IPS-NIHi11 (cell line): ENCODE data around the gene CCDC116.
"Not testable (repeated sequence)": the region's sequence is repeated elsewhere in the genome, so short reads cannot be mapped to it uniquely, and the experiment has no call there.

Experiments used
- DNase-seq: peaks from one replicate; pipeline ENCODE4 v3.0.0; 2012; ENCODE audit warnings: mixed read lengths, low spot score

The CCDC116 gene

DNA sequence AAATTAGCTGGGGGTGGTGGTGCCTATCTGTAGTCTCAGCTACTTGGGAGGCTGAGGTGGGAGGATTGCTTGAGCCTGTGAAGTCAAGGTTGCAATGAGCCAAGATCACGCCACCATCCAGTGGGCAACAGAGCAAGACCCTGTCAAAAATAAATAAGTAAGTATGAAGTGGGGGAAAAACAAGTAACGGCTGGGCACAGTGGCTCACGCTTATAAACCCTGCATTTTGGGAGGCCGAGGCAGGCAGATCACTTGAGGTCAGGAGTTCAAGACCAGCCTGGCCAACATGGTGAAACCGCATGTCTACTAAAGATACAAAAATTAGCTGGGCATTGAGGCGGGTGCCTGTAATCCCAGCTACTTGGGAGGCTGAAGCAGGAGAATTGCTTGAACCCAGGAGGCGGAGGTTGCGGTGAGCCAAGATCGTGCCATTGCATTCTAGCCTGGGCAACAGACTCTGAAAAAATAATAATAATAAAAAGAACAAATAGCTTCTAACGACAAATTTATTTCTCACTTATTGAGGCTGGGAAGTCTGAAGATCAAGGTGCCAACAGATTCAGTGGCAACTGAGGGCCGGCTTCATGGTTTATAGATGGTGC, 22.9 kb upstream of the CCDC116 start:
- DNase-seq = not testable (repeated sequence)

DNA sequence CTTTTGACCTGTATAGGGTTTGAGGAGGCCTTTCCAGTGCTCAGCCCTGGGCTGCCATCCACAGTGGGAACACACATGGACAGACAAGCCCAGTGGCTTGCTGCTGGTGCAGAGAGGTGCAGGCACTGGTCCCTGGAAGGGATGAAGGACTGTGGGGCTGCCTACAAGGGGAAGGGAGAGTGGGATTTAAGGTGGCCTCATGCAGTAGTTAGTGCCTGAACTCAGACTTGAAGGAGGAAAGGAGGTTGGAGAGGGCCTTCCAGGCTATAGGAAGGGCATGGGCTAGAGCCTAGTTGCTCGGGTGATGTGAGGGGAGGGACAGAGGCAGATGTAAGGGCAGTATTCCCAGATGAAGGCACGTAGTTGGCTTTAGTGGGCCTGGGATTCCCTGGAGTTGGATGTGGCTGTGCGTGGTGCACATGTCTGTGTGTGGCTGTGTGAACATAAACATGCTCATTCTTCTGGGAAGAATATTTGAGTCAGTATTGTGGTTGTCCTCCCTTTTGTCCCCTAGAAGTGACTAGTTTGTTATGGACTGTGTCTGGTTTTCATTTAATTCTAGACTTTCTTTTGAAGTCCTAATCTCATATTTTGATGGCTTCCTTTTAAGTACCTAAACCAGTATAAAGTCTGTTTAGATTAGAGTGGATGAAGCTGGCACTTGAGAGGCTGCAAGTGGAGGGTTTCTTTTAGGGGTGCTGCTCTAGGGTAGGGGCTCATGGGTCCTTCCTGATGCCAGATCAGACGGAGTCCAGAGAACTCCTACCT, 21.2 kb upstream of the CCDC116 start:
- no peak for DNase-seq

DNA sequence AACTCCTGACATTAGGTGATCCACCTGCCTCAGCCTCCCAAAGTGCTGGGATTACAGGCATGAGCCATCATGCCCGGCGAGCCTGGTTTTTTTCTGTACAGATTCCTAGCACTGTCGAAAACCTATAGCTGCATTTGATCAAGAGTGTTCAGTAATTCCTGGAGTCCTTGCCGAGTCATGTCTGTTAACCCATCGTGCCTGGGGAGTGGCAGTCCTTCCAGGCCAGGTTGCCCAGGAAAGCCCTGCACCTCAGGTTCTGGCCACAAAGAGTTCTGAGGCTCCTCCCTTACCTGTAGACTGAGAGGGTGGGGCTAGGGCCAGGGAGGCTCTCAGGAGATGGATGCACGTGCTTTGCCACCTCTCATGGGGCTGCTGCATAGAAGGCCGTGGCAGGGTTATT, 19.7 kb upstream of the CCDC116 start:
- no peak for DNase-seq

DNA sequence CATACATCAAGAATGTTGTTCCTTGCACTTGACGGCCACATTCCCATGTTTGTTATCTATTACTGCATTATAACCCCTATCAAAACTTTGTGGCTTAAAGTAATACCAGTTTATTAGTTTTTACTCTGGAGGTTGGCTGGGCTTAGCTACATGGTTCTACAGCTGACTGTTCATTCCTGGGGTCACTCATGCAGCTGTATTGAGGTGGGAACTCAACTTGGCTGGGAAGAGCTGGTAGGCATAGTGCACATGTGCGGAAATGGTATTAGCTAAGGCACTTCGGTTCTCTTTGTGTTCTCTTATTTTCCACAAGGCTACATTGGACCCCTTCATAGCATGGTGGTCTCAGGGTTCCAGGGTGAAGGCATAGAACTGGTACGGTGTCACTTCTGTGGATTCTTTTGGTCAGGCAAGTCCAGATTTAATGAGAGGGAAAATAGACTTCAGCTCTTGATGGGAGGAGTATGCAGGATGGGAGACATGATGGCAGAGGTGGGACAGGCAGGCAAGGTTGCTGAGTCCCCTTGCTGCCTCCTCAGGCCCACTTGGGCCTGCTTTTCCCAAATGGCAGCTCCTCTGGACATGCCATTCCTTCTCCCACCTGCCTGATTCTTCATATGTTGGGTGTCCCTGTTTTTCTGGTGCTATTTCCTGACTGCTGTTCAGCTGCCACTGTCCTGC, 18.9 kb upstream of the CCDC116 start:
- no peak for DNase-seq

DNA sequence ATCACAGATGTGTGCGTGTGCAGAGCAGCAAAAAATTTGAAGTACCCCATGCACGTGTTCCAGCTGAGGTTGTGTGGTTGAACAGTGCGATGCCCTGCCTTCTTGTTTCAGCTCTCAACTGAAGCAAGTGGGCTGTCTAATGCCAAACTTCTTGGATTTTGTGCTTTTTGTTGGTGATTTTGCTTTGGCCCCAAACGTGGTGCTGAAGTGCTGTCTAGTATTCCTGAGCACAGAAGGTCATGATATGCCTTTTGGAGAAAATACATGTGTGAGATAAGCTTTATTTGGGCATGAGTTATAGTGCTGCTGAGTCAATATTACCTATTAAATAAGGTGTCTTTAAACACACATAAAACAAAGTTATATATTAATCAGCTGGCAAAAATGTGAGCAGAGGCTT, 16.8 kb upstream of the CCDC116 start:
- no peak for DNase-seq

DNA sequence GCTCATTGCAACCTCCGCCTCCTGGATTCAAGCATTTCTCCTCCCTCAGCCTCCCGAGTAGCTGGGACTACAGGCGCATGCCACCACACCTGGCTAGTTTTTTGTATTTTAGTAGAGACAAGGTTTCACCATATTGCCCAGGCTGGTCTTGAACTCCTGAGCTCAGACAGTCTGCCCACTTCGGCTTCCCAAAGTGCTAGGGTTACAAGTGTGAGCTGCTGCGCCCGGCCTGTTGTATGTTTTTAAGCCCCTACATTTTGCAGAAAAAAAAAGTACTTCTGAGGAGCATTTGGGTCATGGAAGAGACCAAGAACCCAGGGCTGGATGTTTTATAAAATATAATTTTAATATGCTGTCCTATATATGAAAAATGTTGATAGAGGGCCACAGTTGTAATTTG, 15.2 kb upstream of the CCDC116 start:
- DNase-seq = not testable (repeated sequence)

DNA sequence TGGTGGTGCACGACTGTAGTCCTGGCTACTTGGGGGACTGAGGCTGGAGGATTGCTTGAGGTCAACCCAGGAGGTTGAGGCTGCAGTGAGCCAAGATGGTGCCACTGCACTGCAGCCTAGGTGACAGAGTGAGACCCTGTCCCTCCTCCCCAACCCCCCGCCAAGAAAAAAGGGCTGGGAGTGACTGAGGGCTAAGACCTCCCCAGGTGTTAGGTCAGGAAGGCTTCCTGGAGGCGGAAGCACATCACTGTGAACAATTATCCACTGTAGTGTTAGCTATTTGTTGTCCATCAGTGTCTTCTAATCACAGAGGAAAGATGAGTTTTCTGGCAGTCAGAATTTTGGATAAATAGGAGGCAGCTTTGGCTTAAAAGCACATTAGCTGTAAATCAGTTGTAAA, 11.5 kb upstream of the CCDC116 start:
- no peak for DNase-seq

DNA sequence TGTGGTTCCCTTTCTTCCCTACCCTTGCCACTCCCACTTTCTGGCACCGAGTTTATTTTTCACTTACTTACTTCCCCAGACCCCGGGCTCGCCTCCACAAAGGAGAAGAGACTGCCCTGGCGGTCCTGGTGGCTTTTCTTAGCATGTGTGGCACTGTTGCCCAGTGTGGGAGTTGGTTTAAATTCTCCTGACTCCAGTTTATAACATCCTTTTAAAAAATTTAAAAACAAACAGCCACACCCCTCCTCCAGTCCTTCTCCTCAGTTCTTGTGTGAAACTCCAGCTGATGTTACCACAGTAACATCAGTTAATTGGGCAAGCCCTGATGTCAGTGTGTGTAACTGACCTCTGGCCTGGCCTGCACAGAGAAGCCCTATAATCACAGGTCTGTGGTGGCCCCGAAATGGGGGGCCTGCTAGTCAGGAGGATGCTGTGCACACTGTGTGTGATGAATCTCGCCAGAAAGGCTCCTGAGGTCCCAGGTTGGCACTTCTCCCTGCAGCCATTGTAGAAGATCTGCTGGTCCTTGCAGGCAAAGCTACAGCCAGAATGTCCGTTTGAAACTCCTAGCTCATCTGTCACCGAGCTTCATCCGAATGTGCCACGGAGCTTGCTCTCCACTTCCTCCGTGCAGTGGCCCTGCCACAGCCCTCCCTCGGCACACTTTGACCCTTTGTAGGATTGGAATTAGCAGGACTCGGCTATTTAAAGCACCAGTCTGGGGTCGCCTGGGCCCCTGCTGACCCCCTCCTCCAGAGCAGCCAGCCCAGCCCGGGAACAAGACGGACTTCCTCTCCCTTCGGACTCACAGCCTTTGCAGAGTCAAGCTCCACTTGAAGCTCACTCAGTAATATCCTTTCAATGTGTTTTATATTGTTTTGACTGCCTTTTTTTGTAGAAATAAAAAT, 10.3 kb upstream of the CCDC116 start:
- no peak for DNase-seq

DNA sequence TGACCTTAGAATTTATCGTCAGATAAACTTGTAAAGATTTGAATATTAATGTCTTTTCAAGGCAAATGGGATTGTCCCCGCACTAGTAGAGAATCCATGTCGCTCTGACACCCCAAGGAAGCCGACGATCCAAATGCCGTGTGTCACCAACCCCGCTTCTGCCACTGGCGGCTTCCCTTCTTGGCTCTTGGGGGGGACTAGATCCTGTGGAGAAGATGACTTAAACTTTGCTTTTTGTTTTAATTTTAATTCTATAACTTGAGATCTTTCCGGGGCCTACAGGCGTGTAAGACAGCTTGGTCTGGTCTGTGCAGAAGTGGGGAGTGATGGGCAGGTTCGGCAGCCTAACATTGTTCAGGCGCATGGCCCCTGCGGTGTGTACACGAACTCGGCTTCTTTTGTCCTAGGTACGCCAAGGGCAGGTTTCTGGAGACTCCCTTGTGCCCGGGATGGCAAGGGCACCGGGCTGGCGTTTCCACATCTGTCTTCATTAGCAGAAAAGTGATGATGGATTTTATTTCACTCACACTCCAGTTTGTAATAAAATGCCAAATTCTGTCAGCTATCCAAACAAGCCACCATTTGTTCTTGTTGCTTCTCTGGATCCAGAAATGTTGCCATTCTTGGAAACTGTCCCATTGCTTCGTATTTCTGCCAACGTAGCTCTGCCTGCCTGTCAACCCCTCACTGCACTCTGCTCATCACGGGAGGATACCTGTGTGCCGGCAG, 9.5 kb upstream of the CCDC116 start:
- DNase-seq = no peak

DNA sequence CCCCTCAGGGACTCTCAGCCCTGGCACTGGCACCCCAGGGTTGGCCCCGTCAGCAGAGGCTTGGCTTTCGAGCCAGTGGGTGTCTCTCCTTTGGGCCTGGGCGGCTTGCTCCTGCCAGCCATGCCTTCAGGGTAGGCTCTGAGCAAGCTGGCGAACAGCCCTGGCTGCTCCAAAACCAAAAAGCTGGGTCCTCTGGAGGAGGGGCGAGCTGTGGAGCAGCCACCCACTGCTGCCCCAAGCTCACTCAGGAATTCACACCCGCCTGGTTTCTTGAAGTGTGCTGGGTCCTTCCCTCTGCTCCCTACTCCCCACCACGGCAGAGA, 9.0 kb upstream of the CCDC116 start:
- DNase-seq = no peak

DNA sequence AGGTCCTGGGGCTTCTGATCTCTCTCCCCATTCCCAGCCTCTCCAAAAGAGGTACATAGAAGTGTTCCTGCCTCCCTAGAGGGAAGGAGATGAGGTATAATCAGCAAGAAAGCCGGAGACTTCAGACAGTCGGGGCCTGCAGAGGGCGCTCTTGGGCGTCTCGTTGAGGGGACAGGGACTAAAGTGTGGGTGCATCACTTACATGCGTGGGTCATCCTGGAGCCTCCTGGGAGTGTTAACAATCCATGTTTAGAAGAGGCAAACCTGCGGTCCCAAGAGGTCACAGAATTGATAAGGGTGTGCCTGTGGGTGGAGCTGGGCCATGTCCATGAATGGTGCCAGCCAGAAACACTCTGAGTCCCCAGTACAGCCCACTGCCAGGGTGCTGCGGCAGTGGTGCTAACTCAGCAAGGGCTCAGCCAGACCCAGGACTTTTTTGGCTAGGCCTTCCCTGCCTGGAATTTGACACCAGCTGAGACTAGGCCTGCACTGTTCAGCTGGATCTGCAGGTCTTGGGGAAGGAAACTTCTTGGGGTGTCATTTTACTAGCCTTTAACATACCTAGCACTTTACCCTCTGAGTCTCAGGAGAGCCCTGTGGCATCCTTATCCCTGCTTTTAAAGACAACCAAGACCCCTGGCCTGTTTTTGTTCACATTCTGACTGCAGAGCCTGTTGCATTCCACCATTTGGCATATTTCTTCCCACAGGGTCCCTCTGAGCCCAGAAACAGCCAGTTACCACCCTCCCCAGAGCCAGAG, 8.3 kb upstream of the CCDC116 start:
- peak; percentile 54 for DNase-seq

DNA sequence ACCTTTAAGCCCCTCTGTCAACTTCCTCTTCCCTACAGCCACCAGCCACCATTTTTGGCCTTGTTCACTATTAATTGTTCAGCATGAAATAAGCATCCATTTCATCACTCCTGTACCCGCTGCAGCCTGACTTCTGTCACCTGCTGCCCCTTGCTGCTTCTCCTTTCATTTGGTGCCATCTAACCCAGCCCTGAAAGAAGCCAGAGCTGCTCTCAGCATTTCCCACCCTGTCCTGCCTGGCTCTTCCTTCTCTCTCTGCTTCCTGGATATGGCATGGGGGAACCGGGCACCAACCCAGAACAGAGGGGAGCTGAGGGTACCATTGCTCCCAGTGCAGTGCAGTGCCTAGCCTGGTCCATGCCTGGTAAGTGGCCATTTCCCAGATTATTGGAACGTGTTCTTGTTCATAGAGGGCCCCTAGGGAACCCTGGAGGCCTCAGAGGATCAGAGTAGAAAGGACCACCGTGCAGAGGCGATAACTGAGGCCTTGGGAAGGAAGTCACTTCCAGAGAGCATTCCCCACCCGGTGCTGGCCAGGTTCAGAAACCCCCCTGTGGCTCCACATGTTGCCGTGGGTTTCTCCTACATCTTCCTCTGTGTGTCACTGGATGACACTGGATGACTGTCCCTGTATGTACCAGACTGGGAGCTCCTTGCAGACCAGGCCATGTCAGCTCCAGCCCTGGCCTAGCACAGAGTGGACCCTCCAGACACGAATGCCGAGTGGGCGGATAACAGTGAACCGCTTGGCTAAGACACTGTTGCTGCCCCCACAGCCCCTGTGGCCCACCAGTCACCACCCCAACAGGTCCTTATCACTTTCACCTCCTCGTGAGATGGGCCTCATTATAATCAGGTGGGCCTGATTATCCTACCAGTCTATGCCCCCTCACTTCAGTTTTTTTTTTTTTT, 7.4 kb upstream of the CCDC116 start:
- no peak for DNase-seq

DNA sequence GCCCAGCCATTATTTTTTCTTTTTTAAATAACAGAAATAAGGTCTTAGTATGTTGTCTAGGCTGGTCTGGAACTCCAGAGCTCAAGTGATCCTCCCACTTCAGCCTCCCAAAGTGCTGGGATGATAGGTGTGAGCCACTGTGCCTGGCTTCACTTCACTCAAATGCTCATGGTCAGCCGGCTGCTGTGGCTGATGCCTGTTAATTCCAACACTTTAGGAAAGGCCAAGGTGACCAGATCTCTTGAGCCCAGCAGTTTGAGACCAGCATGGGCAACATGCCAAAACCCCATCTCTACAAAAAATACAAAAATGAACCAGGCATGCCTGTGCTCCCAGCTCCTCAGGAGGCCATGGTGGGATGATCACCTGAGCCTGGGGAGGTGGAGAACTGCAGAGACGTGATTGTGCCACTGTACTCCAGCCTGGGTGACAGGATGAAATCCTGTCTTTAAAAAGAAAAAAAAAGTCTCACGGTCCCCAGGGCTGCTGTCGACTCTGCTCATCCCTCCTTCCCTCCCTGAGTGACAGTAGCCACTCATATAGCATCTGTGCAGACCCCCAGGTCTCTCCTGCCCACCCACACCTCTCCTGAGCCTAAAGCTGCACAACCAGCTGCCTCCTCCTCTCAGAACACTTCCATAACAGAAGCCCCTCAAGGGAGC, 6.4 kb upstream of the CCDC116 start:
- DNase-seq = no peak

DNA sequence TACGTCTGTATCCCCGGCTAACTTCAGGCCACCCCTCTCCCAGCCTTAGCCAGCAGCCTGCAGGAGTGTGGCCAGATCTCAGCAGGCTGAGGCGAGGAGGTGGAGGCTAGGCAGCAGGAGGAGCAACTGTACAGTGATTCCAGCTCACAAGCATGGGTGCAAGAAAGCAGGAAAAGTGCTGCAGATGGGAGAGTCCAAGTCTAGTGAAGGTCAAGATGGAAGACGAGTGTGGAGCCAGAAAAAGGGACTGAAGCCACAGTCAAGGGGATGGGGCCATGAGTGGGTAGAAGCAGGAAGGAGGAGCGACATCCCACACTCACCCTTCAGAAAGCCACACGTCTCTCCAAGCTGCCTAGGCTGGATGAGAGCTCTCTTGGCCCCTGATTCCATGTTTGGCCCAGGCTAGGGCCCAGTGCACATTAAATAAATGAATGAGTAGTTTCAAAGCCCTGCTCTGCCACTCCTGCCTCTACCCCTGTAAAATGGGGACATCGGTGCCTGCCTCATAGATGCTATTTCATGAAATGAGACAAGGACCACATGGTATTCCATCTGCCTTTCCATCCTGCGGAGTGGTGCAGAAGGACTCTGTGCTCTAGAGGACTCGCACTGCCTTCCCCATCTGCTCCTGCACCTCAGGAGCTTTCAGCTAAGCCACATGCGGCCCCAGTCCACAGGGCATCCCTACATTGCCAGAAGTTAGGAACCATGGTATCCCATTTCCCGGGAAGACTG, 5.7 kb upstream of the CCDC116 start:
- DNase-seq = no peak

DNA sequence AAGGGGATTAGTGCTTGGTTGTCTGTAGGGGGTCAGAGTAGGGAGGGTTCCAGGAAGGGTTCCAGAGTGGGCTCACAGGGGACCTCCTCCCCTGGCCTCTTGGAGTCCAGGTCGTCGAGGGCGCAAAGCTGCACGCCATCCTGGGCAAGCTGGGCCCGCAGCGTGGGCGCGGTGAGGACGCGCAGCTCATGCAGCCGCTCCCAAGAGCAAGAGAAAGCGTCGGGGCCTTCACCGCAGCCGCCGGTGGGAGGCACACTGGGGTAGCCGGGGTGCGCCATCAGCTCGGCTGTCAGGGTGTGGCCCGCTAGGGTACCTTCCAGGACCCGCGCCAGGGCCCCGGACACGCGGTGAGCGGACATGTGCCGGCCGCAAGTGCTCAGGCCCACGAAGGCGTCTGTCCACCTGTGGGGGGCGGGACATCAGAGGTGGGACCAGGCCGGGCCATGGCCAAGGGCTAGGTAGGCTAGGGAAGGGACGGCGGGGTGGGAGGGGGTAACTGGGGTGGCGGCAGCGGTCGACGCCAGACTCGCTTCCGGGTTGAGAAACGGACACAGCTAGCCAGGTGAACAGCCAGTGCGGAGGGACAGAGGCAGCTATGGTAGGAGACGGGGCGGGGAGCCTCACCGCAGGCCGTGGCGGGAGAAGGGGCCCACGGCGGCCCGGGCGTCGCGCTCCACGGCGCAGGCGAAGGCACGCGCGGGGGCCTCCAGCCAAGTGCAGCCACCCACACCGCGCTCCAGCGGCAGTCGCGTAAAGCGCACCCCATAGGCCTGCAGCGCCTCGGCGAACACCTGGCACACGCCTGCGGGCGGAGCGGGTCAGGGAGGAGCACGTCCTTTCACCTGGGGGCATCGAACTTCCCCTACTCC, 3.9 kb upstream of the CCDC116 start:
- DNase-seq = no peak

DNA sequence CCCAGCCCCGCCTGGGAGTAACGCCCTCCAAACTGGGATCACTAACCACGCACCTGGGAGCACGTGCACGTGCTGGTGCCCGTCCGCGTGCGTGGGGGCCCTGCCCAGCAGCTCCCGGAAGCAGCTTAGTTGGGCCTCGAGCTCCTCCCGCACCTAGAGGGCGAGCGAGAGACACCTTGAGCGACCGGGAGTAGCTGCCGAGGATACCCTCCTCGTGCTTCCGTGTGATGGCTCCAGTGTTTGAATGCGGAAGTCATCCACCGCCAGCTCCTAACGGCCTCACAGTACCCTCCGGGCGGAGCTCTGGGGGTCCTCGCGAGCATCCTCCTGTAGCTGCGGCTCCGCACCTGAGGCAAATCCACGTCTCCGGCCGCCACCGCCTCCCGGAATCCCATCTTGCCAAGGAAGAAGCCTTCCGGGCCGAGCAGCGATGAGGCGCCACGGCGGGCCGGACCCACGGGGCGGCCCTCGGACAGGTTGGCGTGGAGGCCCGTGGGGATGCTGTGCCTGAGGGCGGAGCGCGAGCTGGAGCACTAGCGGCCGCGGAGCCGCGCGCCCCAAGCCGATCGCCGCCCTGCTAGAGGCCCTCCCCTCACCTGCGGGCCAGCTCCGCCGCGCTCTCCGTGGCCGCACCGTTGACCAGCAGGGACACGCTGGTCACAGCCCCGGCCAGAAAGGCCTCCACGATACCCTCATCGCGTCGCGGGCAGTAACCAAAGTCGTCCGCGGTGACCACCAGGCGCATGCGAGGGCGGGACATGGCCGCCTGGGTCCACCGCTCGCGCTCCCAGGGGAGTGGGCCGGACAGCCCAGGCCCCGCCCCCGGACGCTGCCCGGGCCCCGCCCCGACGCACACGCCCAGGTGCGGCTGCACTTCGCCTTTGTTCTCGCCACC, 3.1 kb upstream of the CCDC116 start, which contains the start of gene YDJC:
Gene YDJC (minus strand): TSS at position 768 of the 895 bp plus-strand sequence. CDS start 8 bp downstream, at position 760.
- DNase-seq = peak; percentile 95
